CD1c-positive myeloid dendritic cell (primary cell): ENCODE measurements around the gene E2F1.

ENCODE experiments used
- DNase-seq: peaks from one replicate; pipeline ENCODE4 v3.0.0-alpha.2; 2016; ENCODE audit errors: extremely low spot score

E2F1 gene

GRCh38 chr20:33672426-33673113 is 13.6 kb downstream of the E2F1 start:
- DNase-seq, result no peak

- no peak for DNase-seq
Observed at GRCh38 chr20:33671573-33672288, 14.5 kb downstream of the E2F1 start.

DNA sequence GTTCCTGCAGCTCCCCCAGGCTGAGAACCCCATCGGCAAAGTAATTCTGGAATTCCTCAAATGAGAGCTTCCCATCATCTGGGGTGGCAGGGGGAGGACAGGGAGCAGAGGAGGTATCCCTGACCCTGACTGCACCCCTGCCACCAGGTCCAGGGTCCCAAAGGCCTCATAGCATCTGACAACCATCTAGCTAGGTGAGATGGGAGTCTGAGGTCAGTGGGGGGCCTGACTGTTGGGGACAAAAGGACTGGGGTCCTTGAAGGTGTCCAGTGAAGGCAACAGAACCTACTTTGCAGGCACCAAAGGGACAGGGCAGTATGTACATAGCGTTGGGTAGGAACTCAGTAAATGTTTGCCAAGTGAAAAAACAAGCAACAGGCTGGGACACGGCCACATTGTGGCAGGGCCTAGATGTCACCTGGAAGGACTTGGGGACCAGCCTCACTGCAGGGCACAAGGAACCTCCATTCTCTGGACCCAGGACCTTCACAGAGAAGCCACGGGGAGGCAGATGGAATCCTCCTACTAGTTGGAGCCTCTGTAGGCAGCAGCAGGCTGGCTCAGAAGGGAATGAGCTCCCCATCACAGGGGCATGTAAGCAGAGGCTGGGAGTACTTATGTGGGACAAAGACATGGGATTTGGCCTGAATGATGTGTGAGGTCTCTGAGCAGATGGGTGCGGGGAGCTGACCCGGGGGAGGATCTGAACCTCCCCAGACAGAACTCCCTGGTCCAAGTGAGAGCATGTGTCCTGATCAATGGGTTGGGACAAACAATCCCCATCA is 15.3 kb downstream of the E2F1 start:
- no peak for DNase-seq

GRCh38 chr20:33669873-33670640 is 16.1 kb downstream of the E2F1 start:
- no peak for DNase-seq

- DNase-seq, result no peak
Observed at GRCh38 chr20:33669224-33669623, 17.0 kb downstream of the E2F1 start.

DNA sequence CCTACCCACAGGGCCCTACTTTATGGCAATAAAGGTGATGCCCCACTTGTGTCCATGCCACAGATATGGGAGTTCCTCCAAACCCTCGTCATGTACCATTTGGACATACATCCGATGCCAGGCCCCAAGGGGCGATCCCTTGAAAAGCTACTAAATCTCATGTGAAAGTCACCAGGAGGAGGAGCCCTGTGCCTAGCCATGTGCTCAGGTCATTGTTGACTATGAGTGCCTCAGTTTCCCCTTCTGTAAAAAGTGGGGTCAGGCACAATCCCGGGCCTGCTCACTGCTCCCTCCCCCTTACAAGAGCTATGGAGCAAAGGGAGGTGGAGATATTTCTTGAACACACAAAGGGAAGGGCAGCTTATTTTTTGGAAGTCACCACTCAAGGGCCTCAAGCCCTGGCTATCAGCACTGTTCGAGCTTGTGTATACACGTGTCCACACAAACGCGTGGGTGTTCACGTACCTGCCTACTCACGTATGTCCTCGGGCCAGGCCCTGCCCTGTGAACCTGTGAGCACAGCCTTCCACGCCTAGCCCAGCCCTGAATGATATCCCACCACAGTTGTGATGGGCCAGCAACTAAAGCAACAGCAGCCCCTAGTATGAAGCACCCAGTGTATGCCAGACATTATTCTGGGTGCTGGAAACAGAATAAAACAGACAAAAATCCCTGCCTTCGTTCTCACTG is 17.6 kb downstream of the E2F1 start:
- no peak for DNase-seq

- peak; percentile 85 for DNase-seq
Observed at GRCh38 chr20:33667676-33668465, 18.3 kb downstream of the E2F1 start.

DNA sequence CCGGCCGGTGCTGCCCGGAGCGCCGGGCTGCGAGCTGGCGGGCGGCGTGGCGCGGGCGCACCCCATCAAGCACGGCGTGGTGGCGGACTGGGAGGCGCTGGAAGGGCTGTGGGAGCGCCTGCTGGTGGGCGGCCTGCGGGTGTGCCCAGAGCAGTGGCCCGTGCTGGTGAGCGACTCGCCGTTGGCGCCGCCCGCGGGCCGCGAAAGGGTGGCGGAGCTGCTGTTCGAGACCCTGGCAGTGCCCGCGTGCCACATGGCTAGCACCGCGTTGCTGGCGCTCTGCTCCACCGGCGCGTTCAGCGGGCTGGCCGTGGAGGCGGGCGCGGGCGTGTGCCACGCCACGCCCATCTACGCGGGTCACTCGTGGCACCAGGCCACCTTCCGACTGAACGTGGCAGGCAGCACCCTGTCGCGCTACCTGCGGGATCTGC is 18.9 kb downstream of the E2F1 start:
- DNase-seq, result no peak

GRCh38 chr20:33666293-33667244 is 19.6 kb downstream of the E2F1 start, which contains the start of gene ACTL10:
ACTL10 (plus strand) TSS chr20:33666943; CDS start chr20:33667498, 555 bp downstream.
- peak; percentile 98 for DNase-seq

GRCh38 chr20:33664762-33665144 is 21.4 kb downstream of the E2F1 start:
- DNase-seq, result no peak

DNA sequence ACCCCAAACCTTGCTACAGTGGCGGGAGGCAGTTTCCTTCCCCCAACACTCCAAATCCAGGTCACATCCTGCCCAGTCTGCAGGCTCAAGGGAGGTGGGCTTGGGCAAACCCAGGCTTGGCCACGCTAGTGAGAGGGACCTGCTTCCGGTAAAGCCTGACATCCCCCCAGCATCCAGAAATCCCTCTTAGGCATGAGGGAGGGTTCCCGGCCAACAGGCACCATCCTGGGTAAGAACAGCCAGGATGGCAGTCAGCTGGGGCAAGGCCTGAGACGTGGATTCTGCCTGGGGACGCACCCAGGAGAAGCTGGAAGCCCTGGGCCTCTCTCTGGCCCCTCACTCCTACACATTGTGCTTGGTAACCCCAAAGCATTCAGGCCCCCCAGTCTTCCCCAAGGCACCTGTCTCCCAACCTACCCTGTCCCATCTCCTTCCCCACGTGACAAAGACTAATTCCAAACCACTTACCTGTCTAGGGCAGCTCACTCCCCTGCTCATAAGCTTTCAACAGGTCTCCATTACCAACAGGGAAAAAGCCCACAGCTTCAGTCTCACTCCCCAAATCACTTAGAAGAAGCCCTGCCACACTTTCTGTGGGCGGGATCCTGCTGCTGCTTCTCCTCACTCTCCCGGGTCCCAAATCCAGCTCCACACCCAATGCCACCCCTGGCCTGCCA is 22.0 kb downstream of the E2F1 start:
- no peak for DNase-seq

DNA sequence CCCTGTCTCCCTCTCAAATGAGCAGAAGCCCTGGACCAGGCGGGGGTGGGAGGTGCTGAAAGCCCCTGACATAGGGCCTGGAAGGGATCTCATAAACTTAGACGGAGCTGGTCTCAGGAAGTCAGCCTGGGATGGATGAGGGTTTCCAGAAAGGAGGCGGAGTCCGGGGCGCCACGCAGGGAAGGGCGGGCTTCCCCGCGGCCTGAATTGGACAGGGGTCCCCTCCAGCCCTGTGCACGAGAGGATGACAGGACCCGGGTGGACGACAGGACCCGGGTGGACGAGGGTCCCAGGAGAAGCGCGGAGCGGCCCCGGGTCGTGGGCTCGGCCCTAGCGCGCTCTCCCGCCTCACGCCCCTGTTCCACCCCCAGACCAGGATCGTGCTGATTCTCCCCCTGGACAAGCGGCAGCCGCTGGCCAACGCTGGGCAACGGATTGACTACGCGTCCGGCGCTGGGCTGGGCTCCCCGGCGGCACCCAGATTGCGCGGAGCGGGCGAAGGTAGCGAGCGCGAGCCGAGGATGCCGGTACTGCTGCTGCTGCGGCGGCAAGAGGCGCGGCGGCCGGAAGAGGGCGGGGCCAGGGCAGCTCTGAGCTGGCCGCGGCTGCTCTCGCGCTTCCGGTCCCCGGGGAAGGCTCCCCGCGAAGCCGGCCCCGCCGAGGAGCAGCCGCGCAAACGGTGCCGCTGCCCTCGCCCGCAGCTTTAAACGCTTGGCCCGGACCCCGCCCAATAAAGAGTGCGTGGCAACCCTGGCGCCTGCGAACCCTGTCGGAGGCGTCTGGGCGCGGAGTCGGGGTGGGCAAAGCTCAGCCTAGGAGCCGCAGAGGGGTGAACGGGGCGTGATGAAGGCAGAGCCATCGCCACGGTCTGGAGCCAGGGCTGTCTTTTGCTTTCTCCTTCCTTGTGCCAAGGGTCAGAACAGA is 22.8 kb downstream of the E2F1 start:
- DNase-seq, result peak; percentile 88

- no peak for DNase-seq
Observed at GRCh38 chr20:33662172-33662571, 24.0 kb downstream of the E2F1 start, which contains the start of gene C20orf144. C20orf144 (plus strand) TSS chr20:33662327; CDS start chr20:33662346, 19 bp downstream.

DNA sequence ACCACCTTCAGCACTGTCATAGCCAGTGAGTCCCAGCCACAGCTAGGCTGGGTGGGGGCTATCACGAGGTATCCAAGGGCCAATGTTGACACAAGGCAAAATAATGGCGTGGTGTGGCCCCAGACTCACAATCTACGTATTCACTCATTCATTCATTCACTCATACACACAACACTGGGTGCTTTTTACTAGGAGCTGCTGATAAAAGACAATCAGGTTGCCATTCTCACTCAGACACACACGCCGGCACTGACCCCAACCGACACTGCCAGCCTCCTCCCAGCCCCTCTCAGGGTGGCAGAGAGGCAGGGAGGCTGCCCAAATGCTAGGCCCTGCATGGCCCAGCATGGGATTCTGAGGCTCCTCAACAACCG is 25.5 kb downstream of the E2F1 start:
- DNase-seq, result no peak

DNA sequence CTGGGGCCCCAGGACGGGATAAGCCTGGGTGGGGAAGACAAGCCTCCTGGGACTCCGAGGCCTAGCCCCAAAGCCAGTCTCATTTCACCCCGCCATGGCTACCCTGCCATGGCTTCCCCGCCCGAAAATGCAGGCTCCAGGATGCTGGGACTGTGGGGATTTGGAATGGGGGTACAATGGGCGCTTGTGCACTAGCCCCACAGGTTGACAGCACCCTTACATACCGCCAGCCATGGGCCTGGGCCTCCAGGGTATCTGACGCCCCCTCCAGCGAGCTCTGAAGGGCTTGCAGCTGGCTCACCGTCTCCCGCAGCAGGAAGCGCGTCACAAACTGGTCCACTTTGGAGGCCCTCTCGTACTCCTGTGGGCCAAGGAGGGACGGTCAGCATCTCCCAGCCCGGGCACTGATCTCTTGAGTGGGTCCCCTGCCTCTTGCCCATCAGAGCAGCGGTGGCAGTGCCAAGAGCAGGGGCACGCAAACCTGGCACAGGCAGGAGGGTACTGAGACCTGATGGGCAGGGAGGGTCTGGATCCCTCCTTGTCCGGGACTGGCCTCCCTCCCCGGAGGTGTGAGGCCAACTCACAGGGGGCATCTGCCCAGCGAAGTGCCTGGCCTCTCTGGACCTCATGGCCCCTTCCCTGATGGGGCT is 26.0 kb downstream of the E2F1 start:
- no peak for DNase-seq

- no peak for DNase-seq
Observed at GRCh38 chr20:33659341-33660034, 26.7 kb downstream of the E2F1 start.
